CD4-positive, alpha-beta T cell treated with Interleukin-4 for 1 hour (primary cell): ENCODE data around the gene BMPER.

ENCODE experiments used
- DNase-seq, 2 donors: peaks; one replicate each; pipeline ENCODE4 v3.0.0-alpha.2; 2020 to 2022

BMPER gene

GRCh38 chr7:34036051-34036920 is 130.9 kb downstream of the BMPER start:
- DNase-seq, result no peak

GRCh38 chr7:34036972-34037792 is 131.8 kb downstream of the BMPER start:
- DNase-seq, result no peak

- DNase-seq, result no peak
Observed at GRCh38 chr7:34038816-34039470, 133.6 kb downstream of the BMPER start.

GRCh38 chr7:34041707-34042106 is 136.4 kb downstream of the BMPER start:
- DNase-seq, result no peak

- no peak for DNase-seq
Observed at GRCh38 chr7:34042406-34042805, 137.1 kb downstream of the BMPER start.

- no peak for DNase-seq
Observed at GRCh38 chr7:34043461-34044305, 138.3 kb downstream of the BMPER start.

- no peak for DNase-seq
Observed at GRCh38 chr7:34044306-34044643, 138.9 kb downstream of the BMPER start.

- no peak for DNase-seq
Observed at GRCh38 chr7:34044734-34045353, 139.5 kb downstream of the BMPER start.

- no peak for DNase-seq
Observed at GRCh38 chr7:34048445-34048844, 143.1 kb downstream of the BMPER start.

GRCh38 chr7:34054075-34054474 is 148.7 kb downstream of the BMPER start:
- DNase-seq, result no peak

GRCh38 chr7:34057136-34057535 is 151.8 kb downstream of the BMPER start:
- DNase-seq, result no peak

GRCh38 chr7:34057956-34058355 is 152.6 kb downstream of the BMPER start:
- no peak for DNase-seq

- no peak for DNase-seq
Observed at GRCh38 chr7:34058801-34059135, 153.4 kb downstream of the BMPER start.

GRCh38 chr7:34059136-34059828 is 153.9 kb downstream of the BMPER start:
- no peak for DNase-seq

- no peak for DNase-seq
Observed at GRCh38 chr7:34060196-34060947, 155.0 kb downstream of the BMPER start.

GRCh38 chr7:34061149-34061548 is 155.8 kb downstream of the BMPER start:
- DNase-seq, result no peak

- DNase-seq, result no peak
Observed at GRCh38 chr7:34062341-34062740, 157.0 kb downstream of the BMPER start.

GRCh38 chr7:34062826-34063225 is 157.5 kb downstream of the BMPER start:
- no peak for DNase-seq

GRCh38 chr7:34064519-34065158 is 159.3 kb downstream of the BMPER start:
- DNase-seq, result no peak

GRCh38 chr7:34066411-34066810 is 161.1 kb downstream of the BMPER start:
- no peak for DNase-seq
